Skeletal muscle satellite cell (primary cell): Measurements from ENCODE around the gene MPL. TPM values are rescaled to one million over a fixed set of nuclear protein-coding genes. Genes with fewer than 3 reads are reported as not detected.

Source experiments
- H3K27me3 ChIP-seq: 2 replicates; pipeline ENCODE4 v1.7.0; 2013; ENCODE audit warnings: low read length; ENCODE audit not compliant: control insufficient read depth, insufficient read depth
- H3K36me3 ChIP-seq: 2 replicates; pipeline ENCODE4 v1.7.0; 2013; ENCODE audit warnings: mild to moderate bottlenecking, control low read depth, low read length; ENCODE audit not compliant: insufficient read depth
- H3K4me1 ChIP-seq: 2 replicates; pipeline ENCODE4 v1.7.0; 2013; ENCODE audit warnings: low read length; ENCODE audit not compliant: control insufficient read depth, insufficient read depth
- H3K4me2 ChIP-seq: 2 replicates; pipeline ENCODE4 v1.7.0; 2013; ENCODE audit warnings: mild to moderate bottlenecking, low read length
- H3K4me3 ChIP-seq: 2 replicates; pipeline ENCODE4 v1.7.0; 2013; ENCODE audit warnings: low read length
- H3K9ac ChIP-seq: 2 replicates; pipeline ENCODE4 v1.7.0; 2013; ENCODE audit warnings: mild to moderate bottlenecking, low read depth, low read length, moderate library complexity
- H3K9me3 ChIP-seq: replicated peaks from 2 replicates; pipeline ENCODE4 v1.7.0; 2013; ENCODE audit warnings: mild to moderate bottlenecking, control low read depth, low read length
- total RNA-seq: library from RNA; depleted of rRNA; stranded (reverse); fragments of >200 nt; gene quantifications from 2 replicates; pipeline ENCODE4 v1.2.3, GENCODE V29; 2012; rRNA removed

MPL gene
- total RNA-seq = not detected in 2 replicates

GRCh38 chr1:43337588-43337987, at the start of gene MPL:
Gene MPL, plus strand, starts transcription at chr1:43337818. Its CDS starts 31 bp downstream, at chr1:43337849.
- Histone ChIP-seq H3K4me2 (no peak within 1 kb of the TSS), H3K9me3 (no peaks in the 10 kb centered on the region), H3K4me1 (no peaks in the 10 kb centered on the region), H3K9ac (no peak within 1 kb of the TSS), H3K4me3 (no peak within 1 kb of the TSS), H3K27me3 (peaks cover 31% of the 10 kb centered on the region), H3K36me3 (no peaks in the 10 kb centered on the region)

GRCh38 chr1:43288058-43288784, 49.4 kb upstream of the MPL start:
- Histone ChIP-seq H3K9ac (no peak overlapping the region), H3K4me1 (no peaks in the 10 kb centered on the region), H3K4me3 (no peak overlapping the region), H3K36me3 (no peaks in the 10 kb centered on the region), H3K4me2 (no peak overlapping the region), H3K27me3 (peaks cover 45% of the 10 kb centered on the region), H3K9me3 (no peaks in the 10 kb centered on the region)

GRCh38 chr1:43288785-43289706, 48.6 kb upstream of the MPL start:
- H3K9ac ChIP-seq = no peak overlapping the region
- H3K4me1 ChIP-seq = no peaks in the 10 kb centered on the region
- H3K4me3 ChIP-seq = no peak overlapping the region
- peaks cover 38% of the 10 kb centered on the region for H3K27me3 ChIP-seq
- no peaks in the 10 kb centered on the region for H3K9me3 ChIP-seq
- H3K36me3 ChIP-seq = no peaks in the 10 kb centered on the region
- no peak overlapping the region for H3K4me2 ChIP-seq

DNA sequence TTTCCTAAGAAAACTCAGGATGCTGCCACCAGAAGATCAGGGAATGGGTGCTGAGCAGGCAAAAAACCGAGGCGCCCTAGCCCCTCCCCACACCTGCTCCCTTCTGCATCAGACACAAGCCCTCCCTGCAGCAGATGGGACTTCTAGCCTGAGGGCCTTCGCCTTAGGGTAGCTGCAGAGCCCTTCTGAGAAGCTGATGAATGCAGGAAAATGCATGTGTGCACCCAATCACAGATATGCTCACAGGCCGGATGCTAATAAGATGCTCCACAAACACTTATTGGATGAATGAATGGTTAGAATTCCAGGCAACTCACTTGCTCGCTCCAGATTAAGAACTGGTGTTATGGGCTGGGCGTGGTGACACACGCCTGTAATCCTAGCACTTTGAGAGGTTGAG, 45.4 kb upstream of the MPL start:
- no peaks in the 10 kb centered on the region for H3K36me3 ChIP-seq

DNA sequence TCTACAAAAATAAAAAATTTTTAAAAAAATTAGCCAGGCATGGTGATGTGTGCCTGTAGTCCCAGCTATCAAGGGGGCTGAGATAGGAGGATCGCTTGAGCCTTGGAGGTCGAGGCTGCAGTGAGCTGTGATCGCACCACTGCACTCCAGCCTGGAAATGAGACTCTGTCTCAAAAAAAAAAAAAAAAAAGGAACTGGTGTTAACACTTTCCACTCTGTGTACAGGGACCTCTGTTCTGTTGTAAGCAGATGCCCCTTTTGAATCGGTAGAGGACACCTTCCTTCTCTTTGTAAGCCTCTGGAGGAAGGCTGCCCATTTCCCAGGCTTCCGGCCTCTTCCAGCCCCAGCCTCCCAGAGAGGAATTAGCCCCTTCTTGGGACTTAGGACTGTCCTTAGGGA, 44.9 kb upstream of the MPL start:
- Histone ChIP-seq H3K4me3 (no peak overlapping the region), H3K9me3 (no peaks in the 10 kb centered on the region), H3K4me2 (no peak overlapping the region), H3K4me1 (peaks cover 16% of the 10 kb centered on the region), H3K27me3 (peaks cover 17% of the 10 kb centered on the region), H3K36me3 (no peaks in the 10 kb centered on the region), H3K9ac (no peak overlapping the region)

More for the DNA sequence above, 45.4 kb upstream of the MPL start:
- no peak overlapping the region for H3K4me3 ChIP-seq
- no peak overlapping the region for H3K4me2 ChIP-seq
- H3K9ac ChIP-seq = no peak overlapping the region
- H3K9me3 ChIP-seq = no peaks in the 10 kb centered on the region
- H3K27me3 ChIP-seq = peaks cover 22% of the 10 kb centered on the region
- peaks cover 16% of the 10 kb centered on the region for H3K4me1 ChIP-seq

DNA sequence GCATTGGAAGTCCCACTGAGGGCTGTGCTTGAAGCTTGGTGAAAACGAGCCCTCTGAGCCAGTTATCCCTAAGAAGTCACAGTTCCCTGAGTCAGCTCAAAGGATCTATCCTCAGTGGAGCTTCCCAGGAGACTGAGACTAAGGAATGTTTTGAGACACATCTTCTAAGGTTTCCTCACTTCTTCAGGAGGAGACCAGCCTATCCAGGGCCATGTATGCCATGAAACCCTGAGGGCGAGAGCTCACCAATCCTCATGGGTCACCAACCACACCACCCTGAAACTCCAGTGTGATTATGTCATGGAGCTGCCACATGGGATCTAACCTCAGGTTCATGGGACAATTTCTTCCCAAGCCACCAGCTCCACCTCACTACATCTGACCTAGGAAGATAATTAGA, 44.4 kb upstream of the MPL start:
- H3K27me3 ChIP-seq = peaks cover 14% of the 10 kb centered on the region
- no peaks in the 10 kb centered on the region for H3K9me3 ChIP-seq
- no peak overlapping the region for H3K9ac ChIP-seq
- no peaks in the 10 kb centered on the region for H3K36me3 ChIP-seq
- H3K4me2 ChIP-seq = no peak overlapping the region
- peaks cover 16% of the 10 kb centered on the region for H3K4me1 ChIP-seq
- no peak overlapping the region for H3K4me3 ChIP-seq

DNA sequence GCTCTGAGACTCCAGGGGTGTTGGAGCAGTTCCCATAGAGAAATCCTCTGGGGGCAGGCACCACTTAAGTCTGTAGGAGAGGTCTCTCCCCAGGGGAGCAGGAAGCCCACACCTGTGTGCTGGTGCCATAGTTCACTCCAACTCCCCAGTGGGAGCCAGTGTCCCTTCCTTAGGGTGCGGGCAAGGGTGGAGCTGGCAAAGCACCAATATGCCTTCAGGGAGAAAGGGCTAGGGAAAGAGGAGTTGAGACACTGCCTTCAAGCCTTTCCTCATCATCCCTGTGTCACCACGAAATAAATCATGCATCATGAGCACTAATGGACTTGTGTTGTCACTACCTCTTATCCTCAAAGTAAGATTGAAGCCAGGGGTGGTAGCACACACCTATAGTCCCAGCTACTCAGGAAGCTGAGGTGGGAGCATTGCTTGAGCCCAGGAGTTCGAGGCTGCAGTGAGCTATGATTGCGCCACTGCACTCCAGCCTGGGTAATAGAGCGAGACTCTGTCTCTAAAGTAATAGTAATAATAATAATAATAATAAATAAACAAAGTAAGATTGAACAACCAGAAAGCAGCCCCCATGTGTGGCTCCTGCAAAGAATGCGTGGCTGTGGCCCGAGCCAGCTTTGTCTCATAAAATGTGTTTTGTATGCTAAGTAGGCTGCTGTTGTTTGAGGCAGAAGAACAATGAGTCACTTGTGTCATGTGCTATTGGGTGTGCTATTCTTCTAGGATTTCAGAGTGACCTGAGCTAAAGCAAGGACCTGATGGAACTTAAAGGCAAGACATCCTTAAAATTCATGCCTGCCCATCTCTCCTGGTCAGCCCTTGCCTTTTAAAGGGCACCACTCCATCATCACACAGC, 43.5 kb upstream of the MPL start:
- Histone ChIP-seq H3K4me2 (no peak overlapping the region), H3K4me3 (no peak overlapping the region), H3K4me1 (peaks cover 16% of the 10 kb centered on the region), H3K9me3 (no peaks in the 10 kb centered on the region), H3K9ac (no peak overlapping the region), H3K36me3 (no peaks in the 10 kb centered on the region), H3K27me3 (peaks cover 6% of the 10 kb centered on the region)

- H3K4me3 ChIP-seq = no peak overlapping the region
- H3K9me3 ChIP-seq = no peaks in the 10 kb centered on the region
- no peak overlapping the region for H3K9ac ChIP-seq
- no peak overlapping the region for H3K4me2 ChIP-seq
- H3K36me3 ChIP-seq = no peaks in the 10 kb centered on the region
- peaks cover 4% of the 10 kb centered on the region for H3K27me3 ChIP-seq
- peaks cover 16% of the 10 kb centered on the region for H3K4me1 ChIP-seq
These were observed 42.9 kb upstream of the MPL start for GRCh38 chr1:43294761-43295160.

- Histone ChIP-seq H3K4me2 (no peak overlapping the region), H3K27me3 (peaks cover 10% of the 10 kb centered on the region), H3K36me3 (no peaks in the 10 kb centered on the region), H3K4me3 (no peak overlapping the region), H3K9ac (no peak overlapping the region), H3K9me3 (no peaks in the 10 kb centered on the region), H3K4me1 (peaks cover 16% of the 10 kb centered on the region)
These were observed 41.4 kb upstream of the MPL start for GRCh38 chr1:43296207-43296606.

DNA sequence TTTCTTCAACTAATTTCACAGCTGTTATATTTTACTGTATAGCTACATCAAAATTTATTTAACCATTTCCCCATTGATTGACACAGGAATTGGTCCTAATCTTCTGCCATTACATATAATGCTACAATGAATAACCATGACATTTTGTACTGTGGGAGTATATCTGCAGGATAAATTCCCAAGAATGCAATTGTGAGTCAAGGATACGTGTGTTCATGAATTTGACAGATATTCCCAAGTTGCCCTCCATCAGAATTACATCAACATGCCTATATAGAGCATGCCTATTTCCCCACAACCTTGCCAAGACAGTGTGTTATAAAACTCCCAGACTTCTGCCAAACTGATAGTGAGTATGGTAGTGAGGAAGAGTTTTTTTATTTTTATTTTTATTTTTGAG, 39.6 kb upstream of the MPL start:
- Histone ChIP-seq H3K36me3 (no peaks in the 10 kb centered on the region), H3K4me1 (peaks cover 16% of the 10 kb centered on the region), H3K27me3 (peaks cover 10% of the 10 kb centered on the region), H3K9me3 (no peaks in the 10 kb centered on the region), H3K4me3 (no peak overlapping the region), H3K9ac (no peak overlapping the region), H3K4me2 (no peak overlapping the region)

DNA sequence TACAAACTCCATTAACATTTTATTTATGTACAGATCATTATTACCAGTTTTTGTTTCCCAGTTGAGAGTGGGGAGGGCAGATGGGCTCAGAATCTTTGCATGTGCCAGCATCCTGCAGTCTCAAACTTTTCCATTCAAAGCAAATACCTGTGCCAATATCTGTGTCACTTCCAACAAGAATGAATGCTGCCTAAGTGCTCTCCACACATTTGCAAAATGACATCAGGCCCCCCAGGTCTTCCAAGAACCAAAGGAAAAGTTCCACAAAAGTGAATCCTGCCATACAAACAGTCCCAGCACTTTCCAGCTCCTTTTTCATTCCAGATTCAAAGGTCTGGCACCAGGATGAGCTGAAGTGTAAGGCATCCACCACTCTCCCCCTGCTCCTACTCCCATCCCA, 38.5 kb upstream of the MPL start:
- H3K27me3 ChIP-seq = peaks cover 12% of the 10 kb centered on the region

More for the DNA sequence above, 38.5 kb upstream of the MPL start:
- Histone ChIP-seq H3K9me3 (no peaks in the 10 kb centered on the region), H3K4me1 (peaks cover 16% of the 10 kb centered on the region), H3K4me3 (no peak overlapping the region), H3K9ac (no peak overlapping the region), H3K36me3 (no peaks in the 10 kb centered on the region), H3K4me2 (no peak overlapping the region)
